Testis (tissue), 3 donors: Measurements from ENCODE around the gene GEMIN2. TPM values are rescaled to one million over a fixed set of nuclear protein-coding genes. Genes with fewer than 3 reads are reported as not detected.
"Not testable (repeated sequence)": the region's sequence is repeated elsewhere in the genome, so short reads cannot be mapped to it uniquely, and the experiment has no call there.

Experiments used
- DNase-seq: peaks from one replicate; pipeline ENCODE4 v3.0.0-alpha.2; 2019
- H3K27ac ChIP-seq, 2 donors: fragments of 200-600 bp; sonication (generic); one replicate each; pipeline ENCODE4 v1.5.1; 2019
- H3K27me3 ChIP-seq: fragments of 200-600 bp; sonication (generic); one replicate; pipeline ENCODE4 v1.5.1; 2019
- H3K36me3 ChIP-seq: fragments of 200-600 bp; sonication (generic); one replicate; pipeline ENCODE4 v1.5.1; 2017; ENCODE audit warnings: low read depth; ENCODE audit errors: missing control alignments
- H3K4me1 ChIP-seq: fragments of 200-600 bp; sonication (generic); one replicate; pipeline ENCODE4 v1.5.1; 2019
- H3K4me3 ChIP-seq, 2 donors: fragments of 200-600 bp; sonication (generic); one replicate each; pipeline ENCODE4 v1.5.1; 2017 to 2019
- H3K9me3 ChIP-seq: fragments of 200-600 bp; sonication (generic); one replicate; pipeline ENCODE4 v1.5.1; 2017
- POLR2A ChIP-seq: fragments of 450-650 bp; IDR thresholded peaks from one replicate; pipeline ENCODE4 v1.6.1; 2017; ENCODE audit warnings: antibody characterized with exemption, mild to moderate bottlenecking, moderate library complexity
- WGBS, 2 donors: methylation state at CpG; one replicate each; pipeline ENCODE4 v1.1.5; 2018; 5-methylcytosine and 5-hydroxymethylcytosine counted together
- intact Hi-C: fragments of 100-400 bp; cut with DNase I; formaldehyde crosslinking; loops from one replicate; pipeline ENCODE4 v1.15.1; 2023; ENCODE audit warnings: low total_unique reads
- polyA plus RNA-seq: library from polyadenylated mRNA; stranded (reverse); fragments of 350-450 nt; fragmentation: Illumina TruSeq; extraction: RNeasy Lipid Tissue Mini Kit (QIAGEN cat#74804); gene quantifications from one replicate; pipeline ENCODE4 v1.2.3, GENCODE V29; 2014; ENCODE audit warnings: low read depth, low replicate concordance; ENCODE audit not compliant: insufficient read depth
- total RNA-seq, 2 donors: library from RNA; depleted of rRNA; stranded (reverse); fragments of >200 nt; gene quantifications; one replicate each; pipeline ENCODE4 v1.2.3, GENCODE V29; 2016
- TF ChIP-seq, protein P1 (sequence below), 3 experiments: fragments of 450-650 bp in 2 of 3; fragments of 200-600 bp in 1 of 3; sonication (generic) in 1 of 3; IDR thresholded peaks; one replicate each; pipeline ENCODE4 v1.5.1; 2016 to 2019; ENCODE audit warnings: antibody characterized with exemption in 3 of 3, mild to moderate bottlenecking in 2 of 3, moderate library complexity in 1 of 3

Gene GEMIN2
- total and polyA plus RNA-seq, 3 donors from 2014 or later = 23.1 to 36.7 (median 28.4) TPM

GRCh38 chr14:39094515-39094914 is 19.6 kb upstream of the GEMIN2 start:
- TF ChIP-seq, protein P1, sequence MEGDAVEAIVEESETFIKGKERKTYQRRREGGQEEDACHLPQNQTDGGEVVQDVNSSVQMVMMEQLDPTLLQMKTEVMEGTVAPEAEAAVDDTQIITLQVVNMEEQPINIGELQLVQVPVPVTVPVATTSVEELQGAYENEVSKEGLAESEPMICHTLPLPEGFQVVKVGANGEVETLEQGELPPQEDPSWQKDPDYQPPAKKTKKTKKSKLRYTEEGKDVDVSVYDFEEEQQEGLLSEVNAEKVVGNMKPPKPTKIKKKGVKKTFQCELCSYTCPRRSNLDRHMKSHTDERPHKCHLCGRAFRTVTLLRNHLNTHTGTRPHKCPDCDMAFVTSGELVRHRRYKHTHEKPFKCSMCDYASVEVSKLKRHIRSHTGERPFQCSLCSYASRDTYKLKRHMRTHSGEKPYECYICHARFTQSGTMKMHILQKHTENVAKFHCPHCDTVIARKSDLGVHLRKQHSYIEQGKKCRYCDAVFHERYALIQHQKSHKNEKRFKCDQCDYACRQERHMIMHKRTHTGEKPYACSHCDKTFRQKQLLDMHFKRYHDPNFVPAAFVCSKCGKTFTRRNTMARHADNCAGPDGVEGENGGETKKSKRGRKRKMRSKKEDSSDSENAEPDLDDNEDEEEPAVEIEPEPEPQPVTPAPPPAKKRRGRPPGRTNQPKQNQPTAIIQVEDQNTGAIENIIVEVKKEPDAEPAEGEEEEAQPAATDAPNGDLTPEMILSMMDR (IDR thresholded peaks at IDR 0.05) = no peak
- no peak for TF ChIP-seq POLR2A
- Histone ChIP-seq H3K27ac (no peak overlapping the region), H3K4me3 (no peak overlapping the region), H3K9me3 (no peaks in the 10 kb centered on the region), H3K36me3 (no peaks in the 10 kb centered on the region), H3K4me1 (no peaks in the 10 kb centered on the region), H3K27me3 (no peaks in the 10 kb centered on the region)
- DNase-seq = no peak
- 77 to 92% methylated on average over 3 of the region's 3 CpGs for WGBS, 2 donors
- intact Hi-C loops = no loop called here

GRCh38 chr14:39097159-39097558 is 17.0 kb upstream of the GEMIN2 start:
- no peak for TF ChIP-seq POLR2A
- TF ChIP-seq, protein P1 (IDR thresholded peaks at IDR 0.05) = no peak
- no peak overlapping the region for H3K4me3 ChIP-seq
- H3K4me1 ChIP-seq = no peaks in the 10 kb centered on the region
- 38 to 41% methylated on average over 3 of the region's 3 CpGs for WGBS, 2 donors
- no peak for DNase-seq
- H3K36me3 ChIP-seq = no peaks in the 10 kb centered on the region
- H3K27ac ChIP-seq = no peak overlapping the region
- no peaks in the 10 kb centered on the region for H3K9me3 ChIP-seq
- intact Hi-C loops = no loop called here
- no peaks in the 10 kb centered on the region for H3K27me3 ChIP-seq

GRCh38 chr14:39099215-39099614 is 14.9 kb upstream of the GEMIN2 start:
- H3K27ac ChIP-seq, H3K9me3 ChIP-seq, DNase-seq, H3K27me3 ChIP-seq, H3K4me1 ChIP-seq, intact Hi-C loops, H3K36me3 ChIP-seq, H3K4me3 ChIP-seq: not testable (repeated sequence)
- 93 to 95% methylated on average over 10 of the region's 10 CpGs for WGBS, 2 donors

DNA sequence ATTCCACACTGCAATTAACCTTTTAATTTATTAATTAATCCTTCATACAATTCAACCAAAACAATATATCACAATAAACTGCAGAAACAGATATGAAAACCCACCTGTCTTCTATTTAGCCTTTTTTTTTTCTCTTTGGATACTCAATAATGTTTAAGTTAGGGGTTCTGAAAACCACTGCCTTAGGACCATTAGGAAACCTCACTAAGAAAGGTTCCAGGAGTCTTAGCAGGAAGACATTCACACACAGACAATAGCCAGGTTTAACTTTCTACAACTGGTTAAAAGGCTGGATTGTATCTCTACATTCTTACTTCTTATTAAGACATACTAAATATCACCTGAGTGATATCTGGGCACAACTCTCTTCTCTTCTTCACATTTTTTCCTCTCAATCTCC is 14.4 kb upstream of the GEMIN2 start:
- intact Hi-C loops = loop anchor here (10.0 kb wide), 1 partner anchor 335 kb away; the partner anchor contains the start of gene FBXO33
- TF ChIP-seq, protein P1 (IDR thresholded peaks at IDR 0.05) = no peak
- no peak for TF ChIP-seq POLR2A
- DNase-seq = no peak
- H3K27me3 ChIP-seq = no peaks in the 10 kb centered on the region
- peaks cover 6% of the 10 kb centered on the region for H3K4me1 ChIP-seq
- H3K9me3 ChIP-seq = no peaks in the 10 kb centered on the region
- H3K36me3 ChIP-seq = no peaks in the 10 kb centered on the region
- no peak overlapping the region for H3K4me3 ChIP-seq
- no peak overlapping the region for H3K27ac ChIP-seq

DNA sequence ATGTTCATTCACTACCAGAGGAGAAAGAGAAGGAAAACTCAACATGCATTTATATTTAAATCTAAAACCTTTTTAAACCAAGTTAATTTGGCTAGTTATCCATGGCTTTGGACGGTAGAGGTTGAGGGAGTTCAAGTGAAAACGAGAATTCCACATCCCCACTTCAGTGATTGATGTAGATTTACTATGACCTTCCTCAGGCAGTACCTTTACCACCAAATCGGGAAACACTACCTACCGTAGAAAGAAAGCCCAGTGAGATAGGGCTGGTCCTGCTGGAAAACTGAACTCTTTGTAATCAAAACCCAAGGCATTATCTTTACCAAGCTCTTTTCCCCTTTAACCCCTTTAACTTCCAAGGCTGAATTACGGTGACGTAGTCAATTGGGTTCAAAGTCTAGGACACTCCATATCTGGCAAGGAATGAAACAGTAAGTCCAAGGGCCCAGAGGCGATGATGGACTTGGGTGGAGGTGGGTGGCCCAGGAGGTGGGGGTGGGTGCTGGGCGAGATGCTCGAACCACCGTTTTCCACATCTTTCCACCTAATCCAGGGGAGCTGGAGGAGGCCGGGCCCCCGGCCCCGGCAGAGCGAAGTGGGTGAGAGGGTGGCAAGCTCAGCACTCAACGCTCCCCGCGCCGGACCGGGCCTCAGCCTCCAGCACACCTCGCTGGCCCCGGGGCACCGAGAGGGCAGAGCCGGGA is 11.7 kb upstream of the GEMIN2 start:
- Histone ChIP-seq H3K4me1 (peaks cover 6% of the 10 kb centered on the region), H3K27me3 (no peaks in the 10 kb centered on the region), H3K4me3 (peak overlapping the region; percentile 90 to 96), H3K36me3 (no peaks in the 10 kb centered on the region), H3K9me3 (no peaks in the 10 kb centered on the region), H3K27ac (peak overlapping the region; percentile 96 to 98)
- TF ChIP-seq, protein P1 (IDR thresholded peaks at IDR 0.05) = no peak
- TF ChIP-seq POLR2A = no peak
- no peak for DNase-seq
- WGBS, 2 donors = 1% methylated on average over 12 to 21 of the region's 23 CpGs
- intact Hi-C loops = loop anchor here (10.0 kb wide), 1 partner anchor 332 kb away; the partner anchor contains the start of gene FBXO33
